CD4-positive, alpha-beta T cell (primary cell): ENCODE data around the gene CLIC5. TPM values are rescaled to one million over a fixed set of nuclear protein-coding genes. Genes with fewer than 3 reads are reported as not detected.

Experiments
- ATAC-seq: fragments of 200-7000 bp; cut with Tn5 transposase; one replicate; pipeline ENCODE4 v1.10.0; 2022; ENCODE audit warnings: mild to moderate bottlenecking; ENCODE audit not compliant: poor library complexity
- CTCF ChIA-PET: fragments of 350-600 bp; sonication (Branson Sonifier 250); formaldehyde crosslinking; loops from one replicate; lab custom pipeline; 2021; ENCODE audit warnings: antibody characterized with exemption, inconsistent platforms; lab: Charles Lee
- POLR2A ChIA-PET: fragments of 350-600 bp; sonication (Branson Sonifier 250); formaldehyde crosslinking; loops from one replicate; lab custom pipeline; 2021; ENCODE audit warnings: antibody characterized with exemption, inconsistent platforms; lab: Charles Lee
- DNase-seq, 14 experiments: peaks; one replicate each; pipeline ENCODE4 v3.0.0-alpha.2; 2013 to 2020; ENCODE audit warnings: mixed read lengths in 2 of 14
- H3K27ac ChIP-seq, 2 donors: one replicate each; pipeline versions ENCODE4 v1.5.1 to v1.7.0; 2013; ENCODE audit warnings: low read length in 2 of 2, low read depth in 1 of 2, mild to moderate bottlenecking in 1 of 2
- H3K27me3 ChIP-seq, 2 experiments: 1 replicate in 1 of 2; 2 replicates in 1 of 2; pipeline versions ENCODE4 v1.6.1 to v1.7.0; 2013; ENCODE audit warnings: low read length in 2 of 2, control low read depth in 1 of 2, mild to moderate bottlenecking in 1 of 2, moderate library complexity in 1 of 2; ENCODE audit not compliant: insufficient read depth in 2 of 2, control insufficient read depth in 1 of 2
- H3K36me3 ChIP-seq: one replicate; pipeline ENCODE4 v1.6.1; 2013; ENCODE audit warnings: low read length, control low read depth; ENCODE audit not compliant: insufficient read depth
- H3K4me1 ChIP-seq: one replicate; pipeline ENCODE4 v1.6.1; 2013; ENCODE audit warnings: low read length, control low read depth; ENCODE audit not compliant: insufficient read depth
- H3K4me3 ChIP-seq: one replicate; pipeline ENCODE4 v1.5.1; 2013; ENCODE audit warnings: mild to moderate bottlenecking, low read length, moderate library complexity
- H3K9me3 ChIP-seq, 2 experiments: 1 replicate in 1 of 2; 2 replicates in 1 of 2; pipeline versions ENCODE4 v1.6.1 to v1.7.0; 2013; ENCODE audit warnings: low read length in 2 of 2, mild to moderate bottlenecking in 2 of 2, control low read depth in 1 of 2, moderate library complexity in 1 of 2; ENCODE audit not compliant: control insufficient read depth in 1 of 2, insufficient read depth in 1 of 2
- H3K27ac Mint-ChIP-seq: one replicate; pipeline ENCODE4 v1.8.0; 2020; ENCODE audit warnings: mixed read lengths
- H3K27me3 Mint-ChIP-seq: one replicate; pipeline ENCODE4 v1.8.0; 2021; ENCODE audit warnings: mixed read lengths
- H3K36me3 Mint-ChIP-seq: one replicate; pipeline ENCODE4 v1.8.0; 2021; ENCODE audit warnings: low read depth, mixed read lengths
- H3K4me1 Mint-ChIP-seq: one replicate; pipeline ENCODE4 v1.8.0; 2021; ENCODE audit warnings: low read depth, mixed read lengths
- H3K4me3 Mint-ChIP-seq: one replicate; pipeline ENCODE4 v1.8.0; 2020; ENCODE audit warnings: mild to moderate bottlenecking, mixed read lengths
- H3K9me3 Mint-ChIP-seq: one replicate; pipeline ENCODE4 v1.8.0; 2020; ENCODE audit warnings: mixed read lengths
- intact Hi-C, 2 experiments: fragments of 100-400 bp; cut with DNase I in 1 of 2; cut with micrococcal nuclease in 1 of 2; formaldehyde crosslinking; loops; one replicate each; pipeline versions ENCODE4 v1.15.1 to v1.9.0; 2023 to 2025; cut with DNase I, micrococcal nuclease
- total RNA-seq, 174 experiments: library from RNA in 2 of 174; stranded (reverse) in 2 of 174; gene quantifications; one replicate each; pipeline ENCODE4 v1.2.3 and lab custom pipeline; 2021 to 2026
- TF ChIP-seq, protein P1 (sequence below): fragments of 200-600 bp; IDR thresholded peaks from one replicate; pipeline ENCODE4 v1.8.0; 2022; ENCODE audit warnings: antibody characterized with exemption, mild to moderate bottlenecking

The CLIC5 gene
- total RNA-seq, 2 experiments from 2014 or later = 2.5 to 2.8 TPM

- Mint-ChIP-seq H3K9me3 (no peaks in the 10 kb centered on the region), H3K4me3 (no peak overlapping the region), H3K27ac (no peak overlapping the region), H3K36me3 (no peaks in the 10 kb centered on the region), H3K4me1 (no peaks in the 10 kb centered on the region), H3K27me3 (no peaks in the 10 kb centered on the region)
- ATAC-seq = no peak
- CTCF ChIA-PET = no interaction called here
- Histone ChIP-seq H3K4me1 (no peaks in the 10 kb centered on the region), H3K9me3 (no peaks in the 10 kb centered on the region), H3K36me3 (peaks cover 12% of the 10 kb centered on the region), H3K4me3 (no peak overlapping the region), H3K27me3 (no peaks in the 10 kb centered on the region), H3K27ac (no peak overlapping the region)
- intact Hi-C loops = no loop called here
- POLR2A ChIA-PET = no interaction called here
- TF ChIP-seq, protein P1, sequence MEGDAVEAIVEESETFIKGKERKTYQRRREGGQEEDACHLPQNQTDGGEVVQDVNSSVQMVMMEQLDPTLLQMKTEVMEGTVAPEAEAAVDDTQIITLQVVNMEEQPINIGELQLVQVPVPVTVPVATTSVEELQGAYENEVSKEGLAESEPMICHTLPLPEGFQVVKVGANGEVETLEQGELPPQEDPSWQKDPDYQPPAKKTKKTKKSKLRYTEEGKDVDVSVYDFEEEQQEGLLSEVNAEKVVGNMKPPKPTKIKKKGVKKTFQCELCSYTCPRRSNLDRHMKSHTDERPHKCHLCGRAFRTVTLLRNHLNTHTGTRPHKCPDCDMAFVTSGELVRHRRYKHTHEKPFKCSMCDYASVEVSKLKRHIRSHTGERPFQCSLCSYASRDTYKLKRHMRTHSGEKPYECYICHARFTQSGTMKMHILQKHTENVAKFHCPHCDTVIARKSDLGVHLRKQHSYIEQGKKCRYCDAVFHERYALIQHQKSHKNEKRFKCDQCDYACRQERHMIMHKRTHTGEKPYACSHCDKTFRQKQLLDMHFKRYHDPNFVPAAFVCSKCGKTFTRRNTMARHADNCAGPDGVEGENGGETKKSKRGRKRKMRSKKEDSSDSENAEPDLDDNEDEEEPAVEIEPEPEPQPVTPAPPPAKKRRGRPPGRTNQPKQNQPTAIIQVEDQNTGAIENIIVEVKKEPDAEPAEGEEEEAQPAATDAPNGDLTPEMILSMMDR = no peak
- DNase-seq = no peak
Measured at GRCh38 chr6:45946887-45947286, 68.8 kb downstream of the CLIC5 start.

- Histone ChIP-seq H3K9me3 (no peaks in the 10 kb centered on the region), H3K27me3 (no peaks in the 10 kb centered on the region), H3K4me1 (no peaks in the 10 kb centered on the region), H3K27ac (no peak overlapping the region), H3K36me3 (peaks cover 12% of the 10 kb centered on the region), H3K4me3 (no peak overlapping the region)
- no peak overlapping the region for H3K27ac Mint-ChIP-seq
- no peak for DNase-seq
- ChIA-PET CTCF (no interaction called here), POLR2A (no interaction called here)
- TF ChIP-seq, protein P1 = no peak
- intact Hi-C loops = no loop called here
- no peaks in the 10 kb centered on the region for H3K36me3 Mint-ChIP-seq
- H3K4me3 Mint-ChIP-seq = no peak overlapping the region
- H3K9me3 Mint-ChIP-seq = no peaks in the 10 kb centered on the region
- H3K4me1 Mint-ChIP-seq = no peaks in the 10 kb centered on the region
- ATAC-seq = no peak
- H3K27me3 Mint-ChIP-seq = no peaks in the 10 kb centered on the region
Measured at GRCh38 chr6:45946352-45946751, 69.3 kb downstream of the CLIC5 start.

GRCh38 chr6:45942953-45943352 is 72.7 kb downstream of the CLIC5 start:
- Histone ChIP-seq H3K27me3 (no peaks in the 10 kb centered on the region), H3K4me1 (no peaks in the 10 kb centered on the region), H3K36me3 (peaks cover 7% of the 10 kb centered on the region), H3K4me3 (no peak overlapping the region), H3K9me3 (no peaks in the 10 kb centered on the region), H3K27ac (no peak overlapping the region)
- ChIA-PET CTCF (no interaction called here), POLR2A (no interaction called here)
- Mint-ChIP-seq H3K36me3 (no peaks in the 10 kb centered on the region), H3K27ac (no peak overlapping the region), H3K27me3 (no peaks in the 10 kb centered on the region), H3K4me1 (no peaks in the 10 kb centered on the region), H3K9me3 (no peaks in the 10 kb centered on the region), H3K4me3 (no peak overlapping the region)
- TF ChIP-seq, protein P1 = no peak
- no peak for ATAC-seq
- intact Hi-C loops = no loop called here
- DNase-seq = no peak
